Activated naive CD4-positive, alpha-beta T cell treated with anti-CD3 and anti-CD28 coated beads, Interleukin-2, amount 50 U/mL, for 16 hours (primary cell): Measurements from ENCODE around the gene MTERF1.
"Not testable (repeated sequence)": the region's sequence is repeated elsewhere in the genome, so short reads cannot be mapped to it uniquely, and the experiment has no call there.

ENCODE experiments used
- DNase-seq: peaks from one replicate; pipeline ENCODE4 v3.0.0-alpha.2; 2020

Gene MTERF1

GRCh38 chr7:91883676-91884362 lies 3.3 kb upstream of the MTERF1 start:
- no peak for DNase-seq

GRCh38 chr7:91880016-91880412 lies 488 bp downstream of the MTERF1 start:
- no peak for DNase-seq

GRCh38 chr7:91876391-91877133 lies 3.9 kb downstream of the MTERF1 start:
- no peak for DNase-seq

- DNase-seq: no peak
Measured at GRCh38 chr7:91875851-91876250, 4.7 kb downstream of the MTERF1 start.

GRCh38 chr7:91872928-91873327 lies 7.6 kb downstream of the MTERF1 start:
- no peak for DNase-seq

- no peak for DNase-seq
Measured at GRCh38 chr7:91872069-91872468, 8.4 kb downstream of the MTERF1 start.

GRCh38 chr7:91869661-91870060 lies 10.8 kb downstream of the MTERF1 start:
- no peak for DNase-seq

- no peak for DNase-seq
Measured at GRCh38 chr7:91866599-91867148, 13.8 kb downstream of the MTERF1 start.

GRCh38 chr7:91865511-91865910 lies 15.0 kb downstream of the MTERF1 start:
- no peak for DNase-seq

GRCh38 chr7:91864604-91865003 lies 15.9 kb downstream of the MTERF1 start:
- DNase-seq: not testable (repeated sequence)

DNA sequence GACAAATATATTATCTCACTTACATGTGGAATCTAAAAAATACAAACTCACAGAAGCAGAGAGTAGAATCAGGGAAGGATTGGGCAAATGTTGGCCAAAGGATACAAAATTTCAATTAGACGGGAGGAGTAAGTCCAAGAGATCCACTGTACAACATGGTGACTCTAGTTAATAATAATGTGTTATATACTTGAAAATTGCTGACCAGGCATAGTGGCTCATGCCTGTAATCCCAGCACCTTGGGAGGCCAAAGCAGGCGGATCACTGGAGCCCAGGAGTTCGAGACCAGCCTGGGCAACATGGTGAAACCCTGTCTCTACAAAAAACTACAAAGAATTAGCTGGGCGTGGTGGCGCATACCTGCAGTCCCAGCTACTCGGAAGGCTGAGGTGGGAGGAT lies 16.4 kb downstream of the MTERF1 start:
- DNase-seq: no peak

DNA sequence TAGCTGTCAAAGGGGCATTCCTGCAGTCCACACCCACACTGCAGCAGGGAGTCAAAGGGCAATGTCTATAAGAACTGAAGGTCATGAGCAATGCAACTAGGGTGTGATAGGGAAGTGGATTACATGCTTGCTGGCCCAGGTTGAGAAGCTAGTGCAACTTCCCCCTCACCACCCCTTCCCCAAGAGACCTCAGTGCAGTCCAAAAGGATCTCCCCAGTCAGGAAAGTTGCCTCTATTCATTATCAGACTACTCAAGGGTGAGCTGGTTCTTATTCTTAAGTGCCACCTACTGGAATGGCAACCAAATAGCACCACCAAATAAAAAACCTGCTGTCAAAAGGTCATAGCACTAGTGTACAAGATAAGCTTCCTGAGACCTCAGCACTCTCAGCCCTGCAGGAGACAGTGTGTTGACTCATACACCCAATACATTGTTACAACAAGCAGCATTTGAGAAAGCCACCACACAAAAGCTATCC lies 28.2 kb downstream of the MTERF1 start:
- no peak for DNase-seq

- DNase-seq: no peak
Measured at GRCh38 chr7:91850455-91850854, 30.0 kb downstream of the MTERF1 start.

DNA sequence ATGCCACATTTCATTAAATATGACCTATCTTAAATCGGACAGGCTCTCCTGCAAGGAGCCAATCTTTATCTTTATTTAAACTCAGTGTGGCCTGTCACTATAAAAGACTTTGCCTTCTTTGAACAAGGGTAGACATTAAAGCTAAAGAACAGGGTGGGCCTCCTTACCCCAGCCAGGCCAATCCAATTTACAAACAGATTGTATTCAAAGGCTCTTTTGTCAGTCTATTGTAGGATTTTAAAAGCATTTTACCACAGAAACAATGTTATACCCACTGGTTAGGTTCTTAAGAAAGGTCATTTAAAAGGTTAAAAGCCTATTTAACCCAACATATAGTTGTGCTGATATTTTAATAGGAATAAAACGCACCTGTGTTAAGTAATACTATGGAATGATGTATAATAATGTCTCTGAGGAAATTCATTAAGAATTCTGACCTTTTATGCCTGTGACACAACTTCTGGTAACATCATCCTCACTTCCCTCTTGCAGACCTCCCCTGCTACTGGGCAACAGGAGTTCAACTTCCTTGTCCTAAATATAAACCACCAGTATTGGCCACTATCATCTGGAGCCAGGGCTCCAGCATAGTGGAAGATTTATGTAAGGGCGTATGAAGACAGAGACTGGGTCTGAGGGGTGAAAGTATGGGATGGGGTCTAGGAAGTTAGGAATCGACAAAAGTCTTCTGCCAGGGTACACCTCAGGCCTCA lies 32.5 kb downstream of the MTERF1 start:
- no peak for DNase-seq

- no peak for DNase-seq
Measured at GRCh38 chr7:91847231-91847630, 33.3 kb downstream of the MTERF1 start.

DNA sequence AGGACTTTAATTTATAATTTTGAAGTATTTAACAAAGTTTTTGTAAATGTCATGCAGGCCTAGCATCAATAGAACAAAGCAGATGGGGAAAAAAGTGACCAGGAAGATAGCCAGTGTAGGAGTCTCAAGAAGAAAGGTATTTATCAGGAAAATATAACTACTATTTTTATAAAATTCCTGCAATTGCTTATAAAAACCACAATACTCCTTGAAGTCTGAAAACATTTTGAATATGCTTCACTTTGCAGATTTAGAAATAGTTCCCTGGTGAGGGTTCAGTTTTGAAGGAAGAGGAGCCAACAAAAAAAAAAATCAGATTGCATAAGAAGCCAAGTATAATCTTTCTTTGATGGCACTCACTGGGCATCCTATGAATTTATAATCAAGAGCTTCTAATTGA lies 34.1 kb downstream of the MTERF1 start:
- no peak for DNase-seq

DNA sequence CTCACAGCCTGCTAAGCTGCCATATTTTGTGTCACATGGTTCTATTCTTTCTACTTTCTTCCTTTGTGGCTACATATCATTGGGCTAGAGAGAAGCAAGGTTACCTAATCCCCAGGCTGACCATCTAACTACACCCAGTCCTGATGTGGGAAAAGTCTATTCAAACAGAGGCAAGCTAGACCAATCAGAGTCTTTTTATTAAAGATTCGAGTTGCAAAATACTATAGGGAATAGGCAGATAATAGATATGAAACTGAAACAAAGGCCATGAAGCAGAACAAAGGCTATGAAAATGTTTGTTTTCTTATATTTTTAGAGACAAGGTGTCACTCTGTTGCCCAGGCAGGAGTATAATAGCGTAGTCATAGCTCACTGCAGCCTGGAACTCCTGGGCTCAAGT lies 36.7 kb downstream of the MTERF1 start:
- no peak for DNase-seq

DNA sequence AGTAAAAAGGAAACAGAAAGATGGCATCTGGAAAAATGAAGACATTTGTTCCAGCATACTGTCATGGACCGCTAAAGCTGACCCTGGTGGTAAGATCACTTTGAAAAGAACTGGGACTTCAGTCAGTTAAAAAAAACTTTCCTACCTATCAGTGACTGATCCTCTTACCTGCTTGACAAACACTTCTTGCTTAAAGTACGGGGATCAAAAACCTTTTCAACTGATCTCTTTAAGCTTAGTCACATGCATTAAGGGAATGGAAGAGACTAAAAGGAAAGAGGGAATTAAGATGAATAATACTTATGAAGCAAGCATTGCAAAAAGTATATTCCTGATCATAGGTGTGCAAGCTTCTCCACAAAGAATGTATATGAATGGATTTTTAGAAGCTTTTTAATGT lies 42.1 kb downstream of the MTERF1 start:
- no peak for DNase-seq

DNA sequence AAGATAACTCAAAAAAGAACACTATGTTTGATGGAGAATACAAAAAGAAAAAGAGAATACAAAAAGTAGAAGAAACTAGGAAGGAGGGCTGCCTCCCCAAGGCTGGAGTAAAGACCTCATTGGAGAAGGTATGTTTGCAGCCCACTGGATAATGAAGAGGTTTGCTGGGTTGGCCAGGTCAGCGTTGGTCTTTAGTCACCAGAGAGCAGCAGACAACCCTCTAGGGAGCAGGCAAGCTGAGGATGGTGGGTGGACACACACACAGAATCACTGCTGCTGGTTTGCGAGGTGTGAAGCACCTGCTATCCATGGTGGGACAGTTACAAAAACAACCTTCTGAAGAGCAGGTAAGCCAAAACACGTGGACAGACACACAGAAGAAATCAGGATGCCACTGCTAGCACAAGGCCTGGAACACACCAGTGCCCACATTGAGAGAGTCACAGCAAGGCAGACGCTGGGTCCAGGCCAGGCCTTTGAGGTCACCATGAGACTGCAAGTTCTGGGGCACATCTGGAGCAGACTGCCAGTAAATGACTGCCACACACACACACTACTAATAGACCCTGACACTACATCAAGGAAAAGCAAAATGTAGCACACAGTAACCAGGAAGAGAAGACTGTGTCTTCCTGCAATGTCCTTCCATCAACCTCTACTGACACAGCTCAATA lies 43.0 kb downstream of the MTERF1 start:
- DNase-seq: no peak

DNA sequence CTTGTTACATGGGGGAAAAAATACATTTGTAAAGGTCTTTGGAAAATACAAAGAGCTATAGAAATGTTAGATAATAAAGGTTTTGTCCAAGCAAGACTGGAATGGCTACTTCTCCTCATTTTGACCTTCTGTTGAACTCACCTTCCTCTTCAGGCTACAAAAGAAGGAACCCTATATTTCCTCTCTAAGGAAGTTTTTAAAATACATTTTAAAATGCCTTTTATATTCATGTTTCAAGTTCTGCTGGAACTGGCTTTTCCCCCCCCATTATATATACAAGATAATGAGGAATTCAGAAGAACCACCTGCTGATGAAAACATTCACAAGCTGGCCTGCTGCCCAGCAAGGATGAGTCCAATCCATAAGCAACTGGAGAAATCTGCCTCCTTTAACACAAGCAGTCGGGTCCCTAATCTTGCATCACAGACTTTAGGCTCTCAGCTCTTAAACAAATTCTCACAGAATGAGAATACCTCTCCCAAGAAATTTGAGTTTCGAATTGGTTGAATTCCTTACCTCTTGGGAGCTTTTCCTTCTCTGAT lies 44.6 kb downstream of the MTERF1 start:
- no peak for DNase-seq

DNA sequence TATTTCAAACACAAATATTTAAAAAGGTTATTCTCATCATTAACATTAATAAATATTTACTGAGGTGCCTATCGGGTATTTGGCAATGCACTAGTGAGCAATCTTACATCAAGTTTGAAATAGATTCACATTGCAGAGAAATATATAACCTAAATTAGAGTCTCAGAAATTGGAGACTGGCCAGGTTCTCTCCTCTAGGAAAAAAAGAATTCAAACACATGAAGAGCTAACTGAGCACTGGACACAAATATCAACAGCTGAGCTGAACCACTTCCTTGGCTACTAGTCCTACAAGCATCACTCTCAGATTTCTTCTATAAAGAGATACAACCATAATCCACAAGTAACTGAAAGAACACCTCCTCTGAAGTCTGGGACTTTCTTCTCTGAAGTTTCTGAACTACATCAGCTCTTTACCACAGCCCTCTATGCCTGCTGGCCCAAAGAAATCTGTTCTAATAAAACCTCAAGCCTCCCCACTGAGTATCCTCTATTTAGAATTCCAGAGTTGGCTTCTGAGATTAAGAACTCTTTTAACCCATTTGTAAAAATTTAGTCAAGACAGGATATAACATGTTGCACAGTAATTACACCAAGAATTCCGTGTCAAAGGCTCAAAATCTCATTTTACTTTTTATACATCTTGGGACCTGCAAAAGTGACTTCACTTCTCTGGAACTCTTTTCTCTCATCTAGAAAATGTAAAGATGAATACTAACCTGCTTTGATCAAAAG lies 45.2 kb downstream of the MTERF1 start:
- DNase-seq: no peak

- DNase-seq: no peak
Measured at GRCh38 chr7:91832493-91833045, 47.9 kb downstream of the MTERF1 start.
